ENCODE data around the gene FAM50B.

DNA sequence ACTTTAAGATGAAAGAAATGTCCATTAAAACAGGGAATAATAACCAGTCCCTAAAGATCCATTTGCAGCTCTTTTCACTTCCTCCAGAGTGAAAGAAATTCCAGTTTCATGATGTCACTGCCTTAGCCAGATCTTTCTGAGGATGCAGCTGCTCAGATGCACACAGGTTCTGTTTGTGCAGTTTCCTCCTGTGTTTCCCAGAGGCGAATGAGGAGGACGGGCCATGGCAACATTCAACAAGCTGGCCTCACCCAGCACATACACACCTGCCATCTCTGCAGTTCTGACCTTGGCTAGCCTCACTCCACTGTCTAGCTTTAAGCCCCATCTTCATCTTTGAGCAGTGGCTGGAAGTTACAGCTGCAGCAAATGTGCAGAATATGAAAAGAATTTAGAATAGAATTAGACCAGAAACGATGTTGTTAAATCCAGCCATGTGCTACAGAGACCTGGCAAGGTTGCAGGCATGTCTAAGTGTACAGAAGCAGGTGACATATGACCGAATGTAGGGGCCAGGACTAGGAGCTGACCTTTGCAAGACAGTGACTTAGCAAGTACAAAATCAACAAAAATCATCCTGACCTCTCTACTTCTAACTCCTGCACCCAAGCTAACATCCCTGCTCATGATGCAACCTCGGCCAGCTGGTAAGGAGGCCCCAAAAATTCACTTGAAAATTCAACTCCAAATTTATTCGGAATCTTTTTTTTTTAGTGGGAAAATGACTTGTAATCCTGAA, 35.0 kb downstream of the FAM50B start:
- TF ChIP-seq EP300 (IDR thresholded peaks at IDR 0.05) = no peak
- no peak for TF ChIP-seq POLR2A (IDR thresholded peaks at IDR 0.05; ENCODE audit: low read depth)
- TF ChIP-seq, protein P1, sequence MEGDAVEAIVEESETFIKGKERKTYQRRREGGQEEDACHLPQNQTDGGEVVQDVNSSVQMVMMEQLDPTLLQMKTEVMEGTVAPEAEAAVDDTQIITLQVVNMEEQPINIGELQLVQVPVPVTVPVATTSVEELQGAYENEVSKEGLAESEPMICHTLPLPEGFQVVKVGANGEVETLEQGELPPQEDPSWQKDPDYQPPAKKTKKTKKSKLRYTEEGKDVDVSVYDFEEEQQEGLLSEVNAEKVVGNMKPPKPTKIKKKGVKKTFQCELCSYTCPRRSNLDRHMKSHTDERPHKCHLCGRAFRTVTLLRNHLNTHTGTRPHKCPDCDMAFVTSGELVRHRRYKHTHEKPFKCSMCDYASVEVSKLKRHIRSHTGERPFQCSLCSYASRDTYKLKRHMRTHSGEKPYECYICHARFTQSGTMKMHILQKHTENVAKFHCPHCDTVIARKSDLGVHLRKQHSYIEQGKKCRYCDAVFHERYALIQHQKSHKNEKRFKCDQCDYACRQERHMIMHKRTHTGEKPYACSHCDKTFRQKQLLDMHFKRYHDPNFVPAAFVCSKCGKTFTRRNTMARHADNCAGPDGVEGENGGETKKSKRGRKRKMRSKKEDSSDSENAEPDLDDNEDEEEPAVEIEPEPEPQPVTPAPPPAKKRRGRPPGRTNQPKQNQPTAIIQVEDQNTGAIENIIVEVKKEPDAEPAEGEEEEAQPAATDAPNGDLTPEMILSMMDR (IDR thresholded peaks at IDR 0.05) = no peak
- TF ChIP-seq POLR2AphosphoS5 (IDR thresholded peaks at IDR 0.05) = peak; percentile 30 to 72
